ENCODE measurements around the gene FGGY. TPM values are rescaled to one million over a fixed set of nuclear protein-coding genes. Genes with fewer than 3 reads are reported as not detected.

Gene FGGY
- total and polyA plus RNA-seq, 8 donors: 6.2 to 27.0 (median 16.0) TPM

GRCh38 chr1:59419361-59420140 lies 122.7 kb downstream of the FGGY start:
- intact Hi-C loops (cut with DNase I): no loop called here
- DNase-seq (no peak), FAIRE-seq (no peak), ATAC-seq (no peak)
- no peak overlapping the region for H3K27ac ChIP-seq
- H3K9me3 ChIP-seq: no peaks in the 10 kb centered on the region
- no peaks in the 10 kb centered on the region for H3K36me3 ChIP-seq
- H3K4me3 ChIP-seq: no peak overlapping the region
- H3K4me1 ChIP-seq: peaks cover 0 to 10% (median 0%) of the 10 kb centered on the region in 3 donors
- no peaks in the 10 kb centered on the region for H3K27me3 ChIP-seq
- 83 to 84% methylated on average over 6 of the region's 6 CpGs for WGBS, 2 donors
- TF ChIP-seq, protein P1, sequence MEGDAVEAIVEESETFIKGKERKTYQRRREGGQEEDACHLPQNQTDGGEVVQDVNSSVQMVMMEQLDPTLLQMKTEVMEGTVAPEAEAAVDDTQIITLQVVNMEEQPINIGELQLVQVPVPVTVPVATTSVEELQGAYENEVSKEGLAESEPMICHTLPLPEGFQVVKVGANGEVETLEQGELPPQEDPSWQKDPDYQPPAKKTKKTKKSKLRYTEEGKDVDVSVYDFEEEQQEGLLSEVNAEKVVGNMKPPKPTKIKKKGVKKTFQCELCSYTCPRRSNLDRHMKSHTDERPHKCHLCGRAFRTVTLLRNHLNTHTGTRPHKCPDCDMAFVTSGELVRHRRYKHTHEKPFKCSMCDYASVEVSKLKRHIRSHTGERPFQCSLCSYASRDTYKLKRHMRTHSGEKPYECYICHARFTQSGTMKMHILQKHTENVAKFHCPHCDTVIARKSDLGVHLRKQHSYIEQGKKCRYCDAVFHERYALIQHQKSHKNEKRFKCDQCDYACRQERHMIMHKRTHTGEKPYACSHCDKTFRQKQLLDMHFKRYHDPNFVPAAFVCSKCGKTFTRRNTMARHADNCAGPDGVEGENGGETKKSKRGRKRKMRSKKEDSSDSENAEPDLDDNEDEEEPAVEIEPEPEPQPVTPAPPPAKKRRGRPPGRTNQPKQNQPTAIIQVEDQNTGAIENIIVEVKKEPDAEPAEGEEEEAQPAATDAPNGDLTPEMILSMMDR (IDR thresholded peaks at IDR 0.05): no peak

DNA sequence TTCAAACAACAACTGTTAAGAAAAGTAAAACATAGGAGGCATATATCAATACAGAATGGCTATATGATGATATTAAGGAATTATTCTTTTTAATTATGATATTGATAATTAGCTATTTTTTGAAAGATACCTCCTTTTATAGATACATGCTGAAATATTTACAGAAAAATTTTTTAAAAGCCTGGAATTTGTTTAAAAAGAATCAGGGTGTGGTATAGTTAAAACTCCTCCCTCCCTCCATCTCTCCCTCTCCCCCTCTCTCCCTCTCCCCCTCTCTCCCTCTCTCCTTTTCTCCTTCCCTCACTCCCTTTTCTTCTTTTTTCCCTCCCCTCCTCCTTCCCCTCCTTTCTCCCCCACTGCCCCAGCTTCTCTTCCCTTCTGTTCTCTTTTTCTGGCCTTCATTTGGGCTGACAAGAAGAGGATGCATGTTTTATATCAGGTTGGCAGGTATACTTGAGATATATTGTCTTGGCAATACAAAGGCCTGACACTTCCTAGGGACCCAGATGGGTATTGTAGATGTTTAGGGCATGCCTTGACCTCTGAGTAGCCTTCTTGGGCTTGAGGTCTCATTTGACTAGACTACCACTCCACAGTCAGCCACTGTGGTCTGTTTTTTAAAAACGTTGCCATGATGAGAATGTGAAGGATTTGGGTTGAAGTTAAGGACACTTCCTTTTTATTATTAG lies 124.5 kb downstream of the FGGY start:
- intact Hi-C loops (cut with DNase I): no loop called here
- H3K4me3 ChIP-seq: no peak overlapping the region
- WGBS, 2 donors: 56 to 61% methylated on average over 1 of the region's 1 CpG
- no peak for FAIRE-seq
- peaks cover 0 to 10% (median 0%) of the 10 kb centered on the region in 3 donors for H3K4me1 ChIP-seq
- H3K9me3 ChIP-seq: no peaks in the 10 kb centered on the region
- TF ChIP-seq, protein P1 (IDR thresholded peaks at IDR 0.05): no peak
- no peak for ATAC-seq
- H3K27me3 ChIP-seq: no peaks in the 10 kb centered on the region
- DNase-seq: no peak
- H3K36me3 ChIP-seq: no peaks in the 10 kb centered on the region
- no peak overlapping the region for H3K27ac ChIP-seq

DNA sequence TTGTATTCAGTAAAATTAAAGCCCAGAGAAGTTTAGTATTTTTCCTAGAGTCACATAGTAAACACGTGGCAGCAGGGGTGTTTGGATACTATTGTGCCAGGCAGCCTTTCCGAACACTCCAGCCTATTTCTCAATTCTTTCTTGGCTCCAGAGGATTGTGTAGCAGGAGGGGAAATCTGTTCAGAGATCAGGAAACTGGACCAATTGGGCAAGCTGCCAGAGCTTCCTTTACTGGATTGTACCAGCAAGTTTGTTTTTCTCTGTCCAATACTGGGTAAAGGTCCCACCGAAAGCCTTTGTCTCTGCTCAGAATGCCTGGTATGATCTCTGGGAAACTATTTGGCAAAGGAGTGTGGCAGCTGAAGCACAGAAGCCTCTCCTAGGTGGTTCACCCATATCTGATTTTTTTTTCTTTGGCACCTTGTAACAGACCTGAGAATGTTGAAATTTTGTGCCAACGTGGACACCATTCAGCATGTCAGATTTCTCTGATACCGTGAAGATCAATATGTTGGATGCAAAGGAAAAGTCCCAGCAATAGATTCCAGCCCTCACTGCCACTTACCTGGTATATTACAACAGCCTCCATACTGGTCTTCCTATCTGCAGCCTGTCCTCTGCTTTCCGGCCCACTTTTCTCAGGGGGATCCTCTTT lies 126.2 kb downstream of the FGGY start:
- DNase-seq (peak; percentile 32 to 79 (median 66)), ATAC-seq (peak; percentile 70 to 89 (median 85)), FAIRE-seq (no peak)
- intact Hi-C loops (cut with DNase I): no loop called here
- peaks cover 0 to 10% (median 0%) of the 10 kb centered on the region in 3 donors for H3K4me1 ChIP-seq
- TF ChIP-seq, protein P1 (IDR thresholded peaks at IDR 0.05): no peak
- H3K27ac ChIP-seq: peak overlapping the region in 3 of 4 donors; percentile 13 to 60 (median 59)
- no peaks in the 10 kb centered on the region for H3K27me3 ChIP-seq
- no peak overlapping the region for H3K4me3 ChIP-seq
- H3K9me3 ChIP-seq: no peaks in the 10 kb centered on the region
- no peaks in the 10 kb centered on the region for H3K36me3 ChIP-seq
- 29 to 39% methylated on average over 6 of the region's 6 CpGs for WGBS, 2 donors

DNA sequence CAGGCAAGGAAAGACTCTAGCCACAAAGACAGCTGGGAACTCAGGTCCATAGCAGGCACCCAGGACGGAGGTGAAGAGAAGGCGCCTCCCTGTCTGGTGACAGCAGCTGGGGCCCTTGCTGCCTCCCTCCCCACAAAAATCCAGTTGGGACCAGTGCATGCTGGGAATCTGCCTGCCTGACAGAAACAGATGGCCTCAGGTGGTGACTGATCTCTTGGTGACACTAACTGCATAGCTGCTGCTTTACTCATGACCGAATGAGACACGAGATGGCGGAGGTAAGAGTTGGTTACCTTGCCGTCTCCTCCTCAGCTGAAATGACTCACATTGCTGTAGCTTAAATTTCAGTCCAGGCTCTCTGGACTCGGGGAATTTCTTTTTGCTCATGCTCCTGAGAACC lies 130.3 kb downstream of the FGGY start:
- no peak for FAIRE-seq
- no peak for ATAC-seq
- 93 to 96% methylated on average over 7 of the region's 7 CpGs for WGBS, 2 donors

More for the DNA sequence above, 130.3 kb downstream of the FGGY start:
- TF ChIP-seq, protein P1 (IDR thresholded peaks at IDR 0.05): no peak
- DNase-seq: no peak
- H3K9me3 ChIP-seq: no peaks in the 10 kb centered on the region
- H3K36me3 ChIP-seq: no peaks in the 10 kb centered on the region
- peaks cover 0 to 15% (median 2%) of the 10 kb centered on the region in 3 donors for H3K4me1 ChIP-seq
- no peak overlapping the region for H3K27ac ChIP-seq
- no peak overlapping the region for H3K4me3 ChIP-seq
- intact Hi-C loops (cut with DNase I): no loop called here
- no peaks in the 10 kb centered on the region for H3K27me3 ChIP-seq
